K562 (cell line): ENCODE measurements around the gene AK2. TPM values are rescaled to one million over a fixed set of nuclear protein-coding genes. Genes with fewer than 3 reads are reported as not detected.

ENCODE experiments used
- ATF4 ChIP-seq: fragments of 450-650 bp; formaldehyde crosslinking; IDR thresholded peaks from 2 replicates; pipeline ENCODE4 v1.4.0; 2022; ENCODE audit warnings: mild to moderate bottlenecking, moderate library complexity
- CBFA2T3 ChIP-seq: fragments of 450-650 bp; IDR thresholded peaks from 2 replicates; pipeline ENCODE4 v1.6.1; 2017
- CREM ChIP-seq: IDR thresholded peaks from 2 replicates; pipeline ENCODE4 v1.6.1; 2014; ENCODE audit warnings: antibody characterized with exemption, low read depth
- ELF4 ChIP-seq: fragments of 450-650 bp; formaldehyde crosslinking; IDR thresholded peaks from 2 replicates; pipeline ENCODE4 v1.4.0; 2022; ENCODE audit warnings: missing genetic modification characterization
- HMG20A ChIP-seq: fragments of 450-650 bp; formaldehyde crosslinking; conservative IDR thresholded peaks from 2 replicates; pipeline ENCODE4 v1.4.0; 2020; ENCODE audit warnings: mild to moderate bottlenecking, mixed read lengths
- HNRNPLL ChIP-seq: fragments of 200-400 bp; formaldehyde crosslinking; IDR thresholded peaks from 2 replicates; pipeline ENCODE4 v1.6.1; 2017; ENCODE audit warnings: low read length, low read depth, mild to moderate bottlenecking; ENCODE audit not compliant: poor library complexity, severe bottlenecking
- JUN ChIP-seq, 2 experiments: sonication (generic) in 1 of 2; formaldehyde crosslinking in 1 of 2; IDR thresholded peaks; 2 replicates each; pipeline versions ENCODE4 v1.6.1 to v1.8.0; 2012 to 2022; ENCODE audit warnings: borderline replicate concordance in 2 of 2, mild to moderate bottlenecking in 2 of 2, improper control_type of control experiment in 1 of 2, low read depth in 1 of 2, low read length in 1 of 2, missing genetic modification reagents in 1 of 2
- MAFF ChIP-seq: IDR thresholded peaks from 2 replicates; pipeline ENCODE4 v1.6.1; 2012; ENCODE audit warnings: low read length, improper control_type of control experiment
- MTA3 ChIP-seq: fragments of 450-650 bp; formaldehyde crosslinking; IDR thresholded peaks from 2 replicates; pipeline ENCODE4 v1.6.1; 2017; ENCODE audit warnings: mild to moderate bottlenecking, borderline replicate concordance
- SIN3B ChIP-seq: fragments of 450-650 bp; IDR thresholded peaks from 2 replicates; pipeline ENCODE4 v1.6.1; 2017; ENCODE audit warnings: low read depth, mild to moderate bottlenecking, moderate library complexity
- TEAD1 ChIP-seq, 2 experiments: fragments of 450-650 bp in 1 of 2; sonication (generic) in 1 of 2; formaldehyde crosslinking; IDR thresholded peaks; 2 replicates each; pipeline versions ENCODE4 v1.4.0 to v1.8.0; 2020 to 2022; ENCODE audit warnings: mild to moderate bottlenecking in 2 of 2, missing genetic modification reagents in 1 of 2
- TRIM24 ChIP-seq, 2 experiments: fragments of 450-650 bp; IDR thresholded peaks; 2 replicates each; pipeline ENCODE4 v1.6.1; 2016
- USF1 ChIP-seq: sonication (generic); formaldehyde crosslinking; IDR thresholded peaks from 2 replicates; pipeline ENCODE4 v1.9.0; 2022; ENCODE audit warnings: mild to moderate bottlenecking, missing genetic modification reagents
- ZBTB1 ChIP-seq: sonication (generic); formaldehyde crosslinking; IDR thresholded peaks from 2 replicates; pipeline ENCODE4 v1.8.1; 2023; ENCODE audit warnings: missing genetic modification reagents, low read depth, mild to moderate bottlenecking, borderline replicate concordance
- ZFP91 ChIP-seq: sonication (generic); formaldehyde crosslinking; IDR thresholded peaks from 2 replicates; pipeline ENCODE4 v1.8.0; 2022; ENCODE audit warnings: mild to moderate bottlenecking, missing genetic modification reagents
- ZKSCAN8 ChIP-seq: fragments of 200-800 bp; sonication (Bioruptor generic); IDR thresholded peaks from 2 replicates; pipeline ENCODE4 v1.6.1; 2016; ENCODE audit warnings: missing genetic modification characterization, missing compliant biosample characterization
- ZNF121 ChIP-seq: sonication (generic); formaldehyde crosslinking; conservative IDR thresholded peaks from 2 replicates; pipeline ENCODE4 v1.8.0; 2022; ENCODE audit warnings: missing genetic modification reagents
- ZNF146 ChIP-seq: IDR thresholded peaks from one replicate; pipeline ENCODE4 v1.6.1; 2018; ENCODE audit warnings: missing compliant biosample characterization; ENCODE audit not compliant: unreplicated experiment
- ZNF408 ChIP-seq: fragments of 250-450 bp; sonication (Bioruptor Pico); IDR thresholded peaks from 2 replicates; pipeline ENCODE4 v1.4.0; 2020; ENCODE audit warnings: low read depth, mild to moderate bottlenecking, moderate library complexity
- ZNF507 ChIP-seq: conservative IDR thresholded peaks from 2 replicates; pipeline ENCODE4 v1.6.1; 2017; ENCODE audit warnings: missing genetic modification characterization, missing compliant biosample characterization
- ZNF589 ChIP-seq: fragments of 200-800 bp; sonication (Bioruptor generic); IDR thresholded peaks from 2 replicates; pipeline ENCODE4 v1.6.1; 2016; ENCODE audit warnings: low read depth, missing genetic modification characterization, missing compliant biosample characterization
- ZNF76 ChIP-seq: fragments of 250-450 bp; sonication (Bioruptor Pico); IDR thresholded peaks from 2 replicates; pipeline ENCODE4 v1.4.0; 2020; ENCODE audit warnings: mild to moderate bottlenecking, moderate library complexity, borderline replicate concordance
- polyA plus RNA-seq, 8 experiments: library from polyadenylated mRNA; depleted of rRNA in 4 of 8; stranded (reverse) in 5 of 8; unstranded in 3 of 8; fragments of >200 nt; fragmentation: Nextera tagmentation in 2 of 8; fragmentation: Illumina TruSeq in 1 of 8; extraction: Ambion mirVana in 2 of 8; extraction: Trizol in 1 of 8; gene quantifications; 2 replicates each; pipeline versions ENCODE4 v1.2.1 to v1.2.3, GENCODE V29; 2011 to 2014; ENCODE audit warnings: inconsistent platforms in 1 of 8, missing spikeins in 1 of 8
- total RNA-seq, 7 experiments: library from RNA; depleted of rRNA in 6 of 7; stranded (reverse); fragments of >200 nt in 6 of 7; fragmentation: Illumina TruSeq in 2 of 7; extraction: Trizol in 2 of 7; gene quantifications; 2 replicates each; pipeline versions ENCODE4 v1.2.1 to v1.2.3, GENCODE V29; 2011 to 2021; ENCODE audit warnings: low replicate concordance in 1 of 7

Gene AK2
- total and polyA plus RNA-seq, 9 of the 15 experiments (the other 6 are each of a cell fraction or from before 2014, with no cell fraction given) = 105 to 1,050 (median 509) TPM

GRCh38 chr1:33050221-33051076 is 13.8 kb upstream of the AK2 start (continued):
- TF ChIP-seq ZFP91 (no peak), TEAD1 (CRISPR knock-in tag; IDR thresholded peaks at IDR 0.05) (no peak), CREM (no peak), ZKSCAN8 (no peak), MTA3 (no peak), USF1 (CRISPR knock-in tag) (no peak), HNRNPLL (no peak), MAFF (no peak), SIN3B (no peak), CBFA2T3 (no peak), ZNF507 (tag) (no peak), ATF4 (peak; percentile 85), ZNF76 (no peak), TRIM24 (IDR thresholded peaks at IDR 0.05) (peak; percentile 85 to 94), ZNF589 (CRISPR knock-in tag) (peak; percentile 57), HMG20A (CRISPR knock-in tag) (no peak), ZNF408 (CRISPR knock-in tag) (no peak), ELF4 (CRISPR knock-in tag) (no peak), ZNF121 (no peak), JUN (IDR thresholded peaks at IDR 0.05; ENCODE audit: borderline replicate concordance, low read depth, low read length) (peak; percentile 76), JUN (CRISPR knock-in tag; IDR thresholded peaks at IDR 0.05; ENCODE audit: borderline replicate concordance) (0 out of 2 replicates have a peak, but pooled peaks have one; percentile 22), ZNF146 (CRISPR knock-in tag) (no peak), ZBTB1 (CRISPR knock-in tag) (no peak)
